H9 (cell line): ENCODE measurements around the gene PKN3. TPM values are rescaled to one million over a fixed set of nuclear protein-coding genes. Genes with fewer than 3 reads are reported as not detected.
A peak's percentile ranks its signal among the peaks of the same experiment; 100 is the strongest.

Source experiments
- DNase-seq: peaks from one replicate; pipeline ENCODE4 v3.0.0-alpha.2; 2017
- H2AFZ ChIP-seq: one replicate; pipeline ENCODE4 v1.6.1; 2013; ENCODE audit warnings: mild to moderate bottlenecking, low read length, control low read depth, moderate library complexity
- H2AK5ac ChIP-seq: 2 replicates; pipeline ENCODE4 v1.6.1; 2013; ENCODE audit warnings: low read length, control low read depth, mixed read lengths; ENCODE audit not compliant: insufficient read length
- H2BK120ac ChIP-seq: one replicate; pipeline ENCODE4 v1.6.1; 2013; ENCODE audit warnings: low read depth, mild to moderate bottlenecking, low read length, control low read depth, inconsistent platforms; ENCODE audit not compliant: poor library complexity, severe bottlenecking
- H2BK12ac ChIP-seq: 2 replicates; pipeline ENCODE4 v1.6.1; 2013; ENCODE audit warnings: low read length, control low read depth, mixed read lengths, low read depth; ENCODE audit not compliant: insufficient read length
- H2BK15ac ChIP-seq: 2 replicates; pipeline ENCODE4 v1.6.1; 2013; ENCODE audit warnings: low read depth, low read length, control low read depth
- H2BK20ac ChIP-seq: one replicate; pipeline ENCODE4 v1.6.1; 2013; ENCODE audit warnings: low read depth, mild to moderate bottlenecking, low read length, control low read depth, inconsistent platforms; ENCODE audit not compliant: poor library complexity, severe bottlenecking
- H2BK5ac ChIP-seq: 2 replicates; pipeline ENCODE4 v1.6.1; 2013; ENCODE audit warnings: low read length, control low read depth, mixed read lengths; ENCODE audit not compliant: insufficient read length
- H3K14ac ChIP-seq: 2 replicates; pipeline ENCODE4 v1.6.1; 2013; ENCODE audit warnings: low read length, control low read depth; ENCODE audit not compliant: insufficient read depth
- H3K18ac ChIP-seq: 2 replicates; pipeline ENCODE4 v1.6.1; 2013; ENCODE audit warnings: low read depth, mild to moderate bottlenecking, mixed read lengths, low read length, control low read depth; ENCODE audit not compliant: insufficient read length
- H3K23ac ChIP-seq: 2 replicates; pipeline ENCODE4 v1.6.1; 2013; ENCODE audit warnings: low read length, control low read depth, mixed read lengths, low read depth; ENCODE audit not compliant: insufficient read length
- H3K23me2 ChIP-seq: 2 replicates; pipeline ENCODE4 v1.6.1; 2013; ENCODE audit warnings: low read depth, mild to moderate bottlenecking, mixed read lengths, low read length, control low read depth; ENCODE audit not compliant: insufficient read length, poor library complexity, severe bottlenecking
- H3K27ac ChIP-seq: 2 replicates; pipeline ENCODE4 v1.5.1; 2013; ENCODE audit warnings: low read length, control low read depth, mixed read lengths, low read depth; ENCODE audit not compliant: insufficient read length
- H3K27me3 ChIP-seq: 2 replicates; pipeline ENCODE4 v1.6.1; 2013; ENCODE audit warnings: low read length, control low read depth, inconsistent platforms; ENCODE audit not compliant: insufficient read depth
- H3K4ac ChIP-seq: 2 replicates; pipeline ENCODE4 v1.6.1; 2013; ENCODE audit warnings: low read depth, mild to moderate bottlenecking, control low read depth, inconsistent platforms, low read length, moderate library complexity
- H3K4me1 ChIP-seq: 2 replicates; pipeline ENCODE4 v1.6.1; 2013; ENCODE audit warnings: low read length, control low read depth, inconsistent platforms; ENCODE audit not compliant: insufficient read depth
- H3K4me2 ChIP-seq: 2 replicates; pipeline ENCODE4 v1.6.1; 2013; ENCODE audit warnings: low read length, control low read depth, mixed read lengths; ENCODE audit not compliant: insufficient read length, insufficient read depth
- H3K56ac ChIP-seq: 2 replicates; pipeline ENCODE4 v1.6.1; 2013; ENCODE audit warnings: low read depth, mild to moderate bottlenecking, mixed read lengths, low read length, control low read depth; ENCODE audit not compliant: insufficient read length
- H3K79me1 ChIP-seq: 2 replicates; pipeline ENCODE4 v1.6.1; 2013; ENCODE audit warnings: low read depth, mild to moderate bottlenecking, moderate library complexity, low read length, control low read depth, inconsistent platforms; ENCODE audit not compliant: insufficient read depth, poor library complexity, severe bottlenecking
- H3K79me2 ChIP-seq: 2 replicates; pipeline ENCODE4 v1.6.1; 2013; ENCODE audit warnings: low read length, control low read depth, inconsistent platforms; ENCODE audit not compliant: insufficient read depth
- H3K9ac ChIP-seq: 2 replicates; pipeline ENCODE4 v1.6.1; 2013; ENCODE audit warnings: low read length, control low read depth, mixed read lengths; ENCODE audit not compliant: insufficient read length; ENCODE audit errors: extremely low read depth
- H3K9me3 ChIP-seq: one replicate; pipeline ENCODE4 v1.6.1; 2013; ENCODE audit warnings: low read depth, low read length, inconsistent platforms; ENCODE audit not compliant: control insufficient read depth
- H3T11ph ChIP-seq: one replicate; pipeline ENCODE4 v1.6.1; 2013; ENCODE audit warnings: mild to moderate bottlenecking, low read length, control low read depth, inconsistent platforms
- H4K20me1 ChIP-seq: one replicate; pipeline ENCODE4 v1.6.1; 2013; ENCODE audit not compliant: control insufficient read depth, insufficient read length, insufficient read depth
- H4K5ac ChIP-seq: 2 replicates; pipeline ENCODE4 v1.6.1; 2013; ENCODE audit warnings: low read depth, mild to moderate bottlenecking, mixed read lengths, low read length, control low read depth; ENCODE audit not compliant: insufficient read length
- H4K8ac ChIP-seq: replicated peaks from 2 replicates; pipeline ENCODE4 v1.6.1; 2013; ENCODE audit warnings: low read length, control low read depth, mixed read lengths, low read depth; ENCODE audit not compliant: insufficient read length
- H4K91ac ChIP-seq: 2 replicates; pipeline ENCODE4 v1.6.1; 2013; ENCODE audit warnings: low read depth, mild to moderate bottlenecking, moderate library complexity, mixed read lengths, low read length, control low read depth; ENCODE audit not compliant: insufficient read length
- H3K27ac Mint-ChIP-seq, 3 experiments: 2 replicates in 2 of 3; 3 replicates in 1 of 3; pipeline ENCODE4 v1.8.0; 2020 to 2021; ENCODE audit warnings: mixed read lengths in 3 of 3, mild to moderate bottlenecking in 1 of 3, moderate library complexity in 1 of 3
- H3K27me3 Mint-ChIP-seq: 2 replicates; pipeline ENCODE4 v1.8.0; 2021; ENCODE audit warnings: low read depth, mild to moderate bottlenecking, moderate library complexity, mixed read lengths
- H3K36me3 Mint-ChIP-seq, 3 experiments: 2 replicates in 2 of 3; 3 replicates in 1 of 3; pipeline ENCODE4 v1.8.0; 2020 to 2021; ENCODE audit warnings: low read depth in 3 of 3, mixed read lengths in 3 of 3; ENCODE audit not compliant: insufficient read depth in 1 of 3
- H3K4me1 Mint-ChIP-seq, 2 experiments: 2 replicates each; pipeline ENCODE4 v1.8.0; 2020; ENCODE audit warnings: mixed read lengths in 2 of 2
- H3K4me3 Mint-ChIP-seq, 2 experiments: 2 replicates in 1 of 2; 3 replicates in 1 of 2; pipeline ENCODE4 v1.8.0; 2020 to 2021; ENCODE audit warnings: mild to moderate bottlenecking in 2 of 2, mixed read lengths in 2 of 2, moderate library complexity in 1 of 2
- H3K9me3 Mint-ChIP-seq, 2 experiments: 2 replicates in 1 of 2; 3 replicates in 1 of 2; pipeline ENCODE4 v1.8.0; 2020; ENCODE audit warnings: mild to moderate bottlenecking in 2 of 2, mixed read lengths in 2 of 2, moderate library complexity in 1 of 2
- CTCF ChIP-seq: fragments of 200-600 bp; sonication (generic); conservative IDR thresholded peaks from 3 replicates; pipeline ENCODE4 v1.8.0; 2021; ENCODE audit warnings: antibody characterized with exemption, mild to moderate bottlenecking
- WGBS: extraction: QIAGEN DNeasy Blood & Tissue Kit; methylation state at CpG from one replicate; pipeline ENCODE4 v1.1.7; 2013; ENCODE audit warnings: missing lambda C conversion rate, low lambda C conversion rate, mixed read lengths; ENCODE audit not compliant: insufficient read length; ENCODE audit errors: extremely low coverage; 5-methylcytosine and 5-hydroxymethylcytosine counted together
- total RNA-seq: library from RNA; stranded (reverse); gene quantifications from 2 replicates; pipeline ENCODE4 v1.2.1, GENCODE V29; 2021

PKN3 gene
- total RNA-seq, 1 experiment from 2014 or later = 25.0 TPM

GRCh38 chr9:128689820-128690683 is 12.3 kb upstream of the PKN3 start:
- peak overlapping the region; percentile 96 for H2BK5ac ChIP-seq
- peak overlapping the region; percentile 79 for H3K18ac ChIP-seq
- peaks cover 62 to 73% (median 63%) of the 10 kb centered on the region in 3 experiments for H3K36me3 Mint-ChIP-seq
- H2BK12ac ChIP-seq = no peak overlapping the region
- no peak overlapping the region for H2AFZ ChIP-seq
- no peak overlapping the region for H4K91ac ChIP-seq
- H3K56ac ChIP-seq = no peak overlapping the region
- no peak overlapping the region for H2BK20ac ChIP-seq
- peak overlapping the region; percentile 67 for H3K14ac ChIP-seq
- H2AK5ac ChIP-seq = no peak overlapping the region
- H3K23ac ChIP-seq = no peak overlapping the region
- H4K20me1 ChIP-seq = no peaks in the 10 kb centered on the region
- DNase-seq = peak; percentile 45
- H3K23me2 ChIP-seq = peaks cover 12% of the 10 kb centered on the region
- WGBS = no CpG with 5 or more reads among the region's 83 CpGs
- peaks cover 33% of the 10 kb centered on the region for H3K79me2 ChIP-seq
- H3K27ac ChIP-seq = peak overlapping the region; percentile 59
- no peaks in the 10 kb centered on the region for H3K27me3 Mint-ChIP-seq
- no peak overlapping the region for H2BK120ac ChIP-seq
- H3K4me1 ChIP-seq = peaks cover 4% of the 10 kb centered on the region; the same call in 1 of the 2 replicates
- no peak overlapping the region for H4K5ac ChIP-seq
- no peak overlapping the region for H3T11ph ChIP-seq
- H3K9me3 ChIP-seq = no peaks in the 10 kb centered on the region
- H3K4me1 Mint-ChIP-seq = peaks cover 42 to 50% of the 10 kb centered on the region in 2 experiments
- no peak overlapping the region for H4K8ac ChIP-seq
- no peak overlapping the region for H2BK15ac ChIP-seq
- H3K9me3 Mint-ChIP-seq = peaks cover 0 to 5% of the 10 kb centered on the region in 2 experiments; a peak in 2 of 5 replicates
- H3K4me3 Mint-ChIP-seq = peak overlapping the region; percentile 93 to 99
- H3K4ac ChIP-seq = no peak overlapping the region
- H3K9ac ChIP-seq = peak overlapping the region; percentile 96
- H3K79me1 ChIP-seq = no peaks in the 10 kb centered on the region
- no peak for TF ChIP-seq CTCF
- H3K27me3 ChIP-seq = no peaks in the 10 kb centered on the region
- peak overlapping the region; percentile 95 to 99 (median 96) for H3K27ac Mint-ChIP-seq
- H3K4me2 ChIP-seq = peak overlapping the region; percentile 100
